ENCODE data around the gene HEATR5A.

GRCh38 chr14:31294746-31295405 lies 125.5 kb downstream of the HEATR5A start:
- no peak for TF ChIP-seq EZH2 (IDR thresholded peaks at IDR 0.05; ENCODE audit: low read depth, unreplicated experiment)
- TF ChIP-seq CTCF (conservative IDR thresholded peaks at IDR 0.05; ENCODE audit: low read depth in 2 of 2), result no peak
- no peak for TF ChIP-seq POLR2AphosphoS5 (IDR thresholded peaks at IDR 0.05; ENCODE audit: low read depth)
- no peak for TF ChIP-seq REST (IDR thresholded peaks at IDR 0.05; ENCODE audit: unreplicated experiment)
- TF ChIP-seq EZH2phosphoT487 (IDR thresholded peaks at IDR 0.05; ENCODE audit: unreplicated experiment), result no peak
- TF ChIP-seq ZNF331 (CRISPR knock-in tag; IDR thresholded peaks at IDR 0.05; ENCODE audit: low read depth), result no peak
- no peak for TF ChIP-seq STAT1 (IDR thresholded peaks at IDR 0.05; ENCODE audit: unreplicated experiment)
- TF ChIP-seq CREB1 (CRISPR knock-in tag; IDR thresholded peaks at IDR 0.05; ENCODE audit: low read depth), result no peak
- TF ChIP-seq JUNB (IDR thresholded peaks at IDR 0.05; ENCODE audit: unreplicated experiment), result no peak
- no peak for TF ChIP-seq ETS1 (IDR thresholded peaks at IDR 0.05)
- no peak for TF ChIP-seq NANOG (IDR thresholded peaks at IDR 0.05; ENCODE audit: borderline replicate concordance)

Data from GM23338 (cell line).